IPS-20b (cell line): Measurements from ENCODE around the gene STYX.

Experiments
- H3K27ac ChIP-seq: one replicate; pipeline ENCODE4 v1.5.1; 2013; ENCODE audit warnings: low read length
- H3K27me3 ChIP-seq: 2 replicates; pipeline ENCODE4 v1.6.1; 2013; ENCODE audit warnings: mild to moderate bottlenecking, low read length, inconsistent platforms; ENCODE audit not compliant: insufficient read depth
- H3K36me3 ChIP-seq: 2 replicates; pipeline ENCODE4 v1.6.1; 2013; ENCODE audit warnings: low read depth, mild to moderate bottlenecking, inconsistent platforms, low read length, moderate library complexity; ENCODE audit not compliant: insufficient read depth
- H3K4me1 ChIP-seq: 2 replicates; pipeline ENCODE4 v1.6.1; 2013; ENCODE audit warnings: mild to moderate bottlenecking, control low read depth, inconsistent platforms, low read length, moderate library complexity; ENCODE audit not compliant: insufficient read depth
- H3K4me3 ChIP-seq: 2 replicates; pipeline ENCODE4 v1.5.1; 2013; ENCODE audit warnings: mild to moderate bottlenecking, low read length, inconsistent platforms
- H3K9ac ChIP-seq: 2 replicates; pipeline ENCODE4 v1.6.1; 2013; ENCODE audit warnings: low read depth, mild to moderate bottlenecking, inconsistent platforms, low read length, moderate library complexity
- H3K9me3 ChIP-seq: 2 replicates; pipeline ENCODE4 v1.6.1; 2013; ENCODE audit warnings: mild to moderate bottlenecking, low read depth, low read length, inconsistent platforms; ENCODE audit not compliant: insufficient read depth

Gene STYX

DNA sequence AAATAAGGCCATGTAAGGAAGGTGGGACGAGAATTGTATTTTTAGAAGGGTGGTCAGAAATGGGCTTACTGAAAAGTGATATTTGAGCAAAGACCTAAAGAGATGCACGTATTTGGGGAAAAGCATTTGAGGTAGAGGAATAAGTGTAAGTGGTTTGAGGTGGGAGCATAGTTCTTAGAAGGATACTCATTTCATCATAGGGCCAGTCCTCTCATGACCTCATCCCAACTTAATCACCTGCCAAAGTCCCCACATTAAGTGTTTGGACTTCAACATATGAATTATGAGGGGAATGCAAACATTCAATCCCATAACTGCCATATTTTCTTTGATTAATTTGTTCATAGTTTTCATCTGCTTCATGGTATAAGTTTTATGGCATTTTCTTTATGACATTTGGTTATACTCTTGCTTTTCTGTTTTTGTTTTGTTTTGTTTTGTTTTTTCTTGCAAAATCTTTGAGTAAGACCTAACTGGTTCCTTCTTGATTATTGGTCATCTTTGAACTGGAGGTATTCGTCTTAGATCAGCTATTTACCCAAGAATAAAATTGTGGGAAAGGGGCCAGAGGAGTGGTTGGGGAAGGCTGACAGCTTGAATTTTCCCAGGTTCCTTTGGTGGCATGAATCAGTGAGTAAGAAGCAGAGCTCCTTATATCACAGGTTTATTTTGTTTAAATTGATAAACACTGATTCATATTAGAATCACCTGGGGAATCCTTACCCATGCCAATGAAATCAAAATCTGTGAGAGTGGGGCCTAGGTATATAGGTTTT, 37.3 kb downstream of the STYX start:
- Histone ChIP-seq H3K4me1 (no peaks in the 10 kb centered on the region), H3K4me3 (no peak overlapping the region), H3K9me3 (no peaks in the 10 kb centered on the region), H3K27me3 (no peaks in the 10 kb centered on the region), H3K9ac (no peak overlapping the region), H3K27ac (no peak overlapping the region), H3K36me3 (peaks cover 53% of the 10 kb centered on the region)

GRCh38 chr14:52769887-52770286, 39.9 kb downstream of the STYX start:
- H3K36me3 ChIP-seq: peaks cover 74% of the 10 kb centered on the region
- no peaks in the 10 kb centered on the region for H3K27me3 ChIP-seq
- no peak overlapping the region for H3K4me3 ChIP-seq
- no peaks in the 10 kb centered on the region for H3K4me1 ChIP-seq
- H3K27ac ChIP-seq: no peak overlapping the region
- H3K9ac ChIP-seq: no peak overlapping the region
- H3K9me3 ChIP-seq: no peaks in the 10 kb centered on the region

GRCh38 chr14:52776816-52777215, 46.9 kb downstream of the STYX start:
- H3K4me1 ChIP-seq: no peaks in the 10 kb centered on the region
- no peak overlapping the region for H3K4me3 ChIP-seq
- no peak overlapping the region for H3K27ac ChIP-seq
- H3K9me3 ChIP-seq: no peaks in the 10 kb centered on the region
- H3K36me3 ChIP-seq: peaks cover 86% of the 10 kb centered on the region
- H3K9ac ChIP-seq: no peak overlapping the region
- H3K27me3 ChIP-seq: no peaks in the 10 kb centered on the region

DNA sequence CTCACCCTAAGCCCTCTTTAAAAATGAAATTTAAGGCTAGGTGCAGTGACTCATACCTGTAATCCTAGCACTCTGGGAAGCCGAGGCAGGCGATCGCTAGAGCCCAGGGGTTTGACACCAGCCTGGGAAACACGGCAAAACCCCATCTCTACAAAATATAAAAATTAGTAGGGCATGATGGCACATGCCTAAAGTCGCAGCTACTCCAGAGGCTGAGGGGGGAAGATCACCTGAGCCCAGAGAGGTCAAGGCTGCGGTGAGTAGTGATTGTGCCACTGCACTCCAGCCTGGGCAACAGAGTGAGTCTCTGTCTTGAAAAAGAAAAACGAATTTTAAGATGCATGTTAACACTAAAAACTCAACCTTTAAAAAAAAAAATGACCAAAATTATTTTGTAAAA, 48.7 kb downstream of the STYX start:
- H3K36me3 ChIP-seq: peaks cover 90% of the 10 kb centered on the region

DNA sequence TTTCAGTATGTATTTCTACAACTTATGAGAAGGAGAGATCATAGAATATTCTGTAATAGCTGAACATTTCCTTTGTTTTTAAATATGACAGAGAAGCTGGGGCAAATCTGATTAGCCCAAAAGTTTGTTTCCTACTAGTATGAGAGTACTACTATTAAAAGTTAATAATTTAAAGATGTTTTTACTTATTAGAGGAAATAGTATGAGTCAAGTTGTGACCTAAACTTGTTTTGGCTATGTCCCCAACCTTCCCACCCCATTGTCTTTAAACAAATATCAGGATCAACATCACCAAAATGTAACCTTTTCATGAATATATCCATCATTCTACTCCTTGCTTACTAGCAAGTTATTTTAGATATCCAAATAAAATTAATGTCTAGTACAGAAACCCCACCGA, 50.9 kb downstream of the STYX start:
- H3K36me3 ChIP-seq: peaks cover 77% of the 10 kb centered on the region
- H3K27me3 ChIP-seq: no peaks in the 10 kb centered on the region
- no peaks in the 10 kb centered on the region for H3K9me3 ChIP-seq
- no peak overlapping the region for H3K27ac ChIP-seq
- no peak overlapping the region for H3K9ac ChIP-seq
- H3K4me3 ChIP-seq: no peak overlapping the region
- no peaks in the 10 kb centered on the region for H3K4me1 ChIP-seq

More for the DNA sequence above, 48.7 kb downstream of the STYX start:
- Histone ChIP-seq H3K9me3 (no peaks in the 10 kb centered on the region), H3K4me1 (no peaks in the 10 kb centered on the region), H3K9ac (no peak overlapping the region), H3K27me3 (no peaks in the 10 kb centered on the region), H3K27ac (no peak overlapping the region), H3K4me3 (no peak overlapping the region)

GRCh38 chr14:52781629-52782028, 51.7 kb downstream of the STYX start:
- no peak overlapping the region for H3K27ac ChIP-seq
- no peak overlapping the region for H3K4me3 ChIP-seq
- H3K9me3 ChIP-seq: no peaks in the 10 kb centered on the region
- H3K27me3 ChIP-seq: no peaks in the 10 kb centered on the region
- H3K36me3 ChIP-seq: peaks cover 69% of the 10 kb centered on the region
- no peak overlapping the region for H3K9ac ChIP-seq
- no peaks in the 10 kb centered on the region for H3K4me1 ChIP-seq

DNA sequence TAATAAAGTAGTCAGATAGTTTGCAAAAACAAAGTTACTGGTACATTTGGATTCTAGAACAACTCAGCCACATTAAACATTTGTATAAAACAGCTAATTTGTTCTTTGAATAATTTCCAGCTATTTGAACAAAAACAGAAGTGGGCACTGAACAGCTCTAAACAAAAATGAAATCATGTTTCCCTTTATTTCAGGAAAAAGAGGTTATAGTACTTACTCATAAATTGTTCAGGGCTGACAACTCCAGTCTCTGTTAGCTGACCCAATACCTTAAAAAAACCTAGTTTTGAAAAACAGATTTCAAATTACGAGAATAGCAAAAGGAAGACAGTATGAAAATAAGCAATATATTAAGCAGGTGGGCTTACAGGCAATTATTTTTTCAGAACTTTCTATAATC, 53.2 kb downstream of the STYX start:
- no peak overlapping the region for H3K4me3 ChIP-seq
- no peaks in the 10 kb centered on the region for H3K27me3 ChIP-seq
- H3K9me3 ChIP-seq: no peaks in the 10 kb centered on the region
- no peak overlapping the region for H3K9ac ChIP-seq
- peaks cover 54% of the 10 kb centered on the region for H3K36me3 ChIP-seq
- no peak overlapping the region for H3K27ac ChIP-seq
- no peaks in the 10 kb centered on the region for H3K4me1 ChIP-seq

DNA sequence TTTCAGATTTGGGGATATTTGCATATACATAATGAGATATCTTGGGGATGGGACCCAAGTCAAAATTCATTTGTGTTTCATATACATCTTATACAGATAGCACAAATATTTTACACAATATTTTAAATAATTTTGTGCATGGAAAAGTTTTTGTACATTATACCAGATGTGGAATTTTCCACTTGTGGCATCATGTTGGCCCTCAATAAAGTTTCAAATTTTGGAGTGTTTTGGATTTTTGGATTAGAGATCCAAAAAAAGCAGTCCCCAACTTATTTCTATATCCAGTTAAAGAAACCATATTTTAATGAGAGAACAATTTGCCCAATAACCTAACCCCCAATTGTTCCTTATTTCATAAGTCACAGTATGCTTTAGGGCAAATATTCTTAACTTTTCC, 56.9 kb downstream of the STYX start:
- H3K4me3 ChIP-seq: no peak overlapping the region
- no peaks in the 10 kb centered on the region for H3K9me3 ChIP-seq
- peaks cover 1% of the 10 kb centered on the region; the same call in 1 of the 2 replicates for H3K4me1 ChIP-seq
- peaks cover 22% of the 10 kb centered on the region for H3K36me3 ChIP-seq
- H3K27ac ChIP-seq: no peak overlapping the region
- H3K9ac ChIP-seq: no peak overlapping the region
- H3K27me3 ChIP-seq: no peaks in the 10 kb centered on the region; the same call in 1 of the 2 replicates

DNA sequence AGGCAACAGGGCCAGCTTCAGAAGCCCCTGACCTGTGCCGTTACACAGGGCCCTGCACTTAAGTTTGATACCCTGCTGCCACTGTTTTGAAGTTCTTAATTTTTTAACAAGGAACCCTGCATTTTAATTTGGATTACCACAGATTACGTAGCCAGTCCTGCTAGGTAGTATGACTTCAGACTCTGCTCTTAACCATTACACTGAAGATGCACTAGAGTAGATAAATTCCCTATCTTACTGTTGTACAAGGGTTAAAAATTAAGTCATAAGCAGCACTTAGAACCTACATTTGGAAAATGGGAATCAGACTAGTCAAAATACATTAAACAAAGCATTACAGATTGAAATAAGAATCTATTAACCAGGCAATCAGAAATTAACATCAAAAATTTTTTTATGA, 59.2 kb downstream of the STYX start:
- peaks cover 2% of the 10 kb centered on the region; the same call in 1 of the 2 replicates for H3K36me3 ChIP-seq
- H3K4me3 ChIP-seq: peak overlapping the region; percentile 85
- H3K27ac ChIP-seq: no peak overlapping the region
- H3K9ac ChIP-seq: no peak overlapping the region; the same call in 1 of the 2 replicates
- H3K9me3 ChIP-seq: no peaks in the 10 kb centered on the region
- H3K27me3 ChIP-seq: no peaks in the 10 kb centered on the region; the same call in 1 of the 2 replicates
- peaks cover 5% of the 10 kb centered on the region; the same call in 1 of the 2 replicates for H3K4me1 ChIP-seq

DNA sequence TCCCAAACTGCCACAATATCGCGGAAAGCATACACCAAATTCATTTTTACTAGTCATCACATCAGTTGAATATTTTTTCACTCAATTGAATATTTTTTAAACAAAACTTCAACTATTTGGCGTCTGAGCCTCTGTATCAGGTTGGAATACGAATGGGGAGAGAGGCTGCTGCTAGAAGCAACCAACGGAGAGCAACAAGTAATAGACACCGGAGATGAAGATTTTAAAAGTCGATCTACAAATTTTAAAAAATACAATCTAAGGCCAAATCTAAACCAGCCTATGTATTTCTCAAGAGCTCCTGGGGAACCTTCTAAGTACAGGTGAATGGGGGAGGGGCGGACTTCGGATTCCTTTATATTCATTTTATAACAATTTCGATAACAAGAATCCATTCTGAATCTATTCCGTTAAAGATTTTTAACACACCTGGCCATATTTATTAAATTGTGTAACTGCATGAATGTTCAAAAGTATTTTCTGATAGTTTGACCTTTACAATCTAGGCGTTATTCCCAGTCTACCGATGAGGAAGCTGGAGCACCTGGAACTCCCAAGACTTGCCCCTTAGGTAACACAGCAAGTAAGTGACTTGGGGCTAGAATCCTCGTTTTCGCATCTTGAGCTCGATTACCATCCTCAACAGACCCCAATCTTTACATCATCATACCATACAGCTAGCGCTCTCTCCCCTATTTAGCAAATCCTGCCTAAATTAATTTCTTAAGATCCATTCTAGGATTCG, 60.2 kb downstream of the STYX start:
- no peaks in the 10 kb centered on the region; the same call in 1 of the 2 replicates for H3K27me3 ChIP-seq
- no peaks in the 10 kb centered on the region for H3K9me3 ChIP-seq
- H3K4me1 ChIP-seq: peaks cover 5% of the 10 kb centered on the region; the same call in 1 of the 2 replicates
- H3K9ac ChIP-seq: peak overlapping the region; percentile 78
- peak overlapping the region; percentile 85 for H3K4me3 ChIP-seq
- no peak overlapping the region for H3K27ac ChIP-seq
- H3K36me3 ChIP-seq: no peaks in the 10 kb centered on the region

DNA sequence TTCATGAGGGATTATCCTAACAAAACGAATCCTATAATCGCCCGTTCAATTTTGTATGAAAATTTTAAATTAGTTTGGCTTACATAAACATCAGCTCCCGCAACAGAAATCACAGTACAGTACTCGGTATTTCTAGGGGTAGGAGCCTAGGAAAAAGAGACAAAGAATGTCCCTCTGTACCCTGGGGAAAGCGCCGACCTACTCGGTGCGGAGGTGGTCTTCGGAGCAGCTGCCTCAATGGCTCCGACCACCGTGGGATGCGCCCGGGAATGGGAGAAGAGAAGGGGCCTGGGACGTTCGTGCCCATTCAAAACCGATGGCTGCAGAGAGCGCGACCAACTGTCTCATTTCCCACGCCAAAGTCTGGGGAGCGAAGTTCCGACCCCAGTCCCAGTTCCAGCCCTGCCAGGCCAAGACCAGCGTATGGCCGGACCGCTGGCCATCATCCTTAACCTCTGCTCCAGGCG, 60.8 kb downstream of the STYX start:
- Histone ChIP-seq H3K4me1 (peaks cover 5% of the 10 kb centered on the region; the same call in 1 of the 2 replicates), H3K27ac (no peak overlapping the region), H3K9me3 (no peaks in the 10 kb centered on the region), H3K27me3 (no peaks in the 10 kb centered on the region; the same call in 1 of the 2 replicates), H3K4me3 (peak overlapping the region; percentile 85), H3K9ac (peak overlapping the region; percentile 78), H3K36me3 (no peaks in the 10 kb centered on the region)
